Astrocyte (in vitro differentiated cells and primary cell): ENCODE measurements around the gene PLEKHM2. TPM values are rescaled to one million over a fixed set of nuclear protein-coding genes. Genes with fewer than 3 reads are reported as not detected.

Experiments used
- DNase-seq: peaks from one replicate; pipeline ENCODE4 v3.0.0-alpha.2; 2010; ENCODE audit warnings: low read depth
- FAIRE-seq: peaks from 2 replicates; lab custom pipeline; 2011; peaks lifted over from hg19 to GRCh38; lab: Jason Lieb, UNC
- H2AFZ ChIP-seq: 2 replicates; pipeline ENCODE4 v1.6.0; 2012; ENCODE audit warnings: low read depth, low read length, inconsistent platforms
- H3K27ac ChIP-seq: 2 replicates; pipeline ENCODE4 v1.5.1; 2011; ENCODE audit warnings: low read depth, low read length, inconsistent platforms
- H3K27me3 ChIP-seq: 2 replicates; pipeline ENCODE4 v1.6.0; 2011; ENCODE audit warnings: low read length, inconsistent platforms; ENCODE audit not compliant: insufficient read depth
- H3K36me3 ChIP-seq: 2 replicates; pipeline ENCODE4 v1.5.1; 2011; ENCODE audit warnings: low read length, inconsistent platforms; ENCODE audit not compliant: insufficient read depth
- H3K4me1 ChIP-seq: 2 replicates; pipeline ENCODE4 v1.5.1; 2011; ENCODE audit warnings: low read length, inconsistent platforms; ENCODE audit not compliant: insufficient read depth
- H3K4me2 ChIP-seq: 2 replicates; pipeline ENCODE4 v1.6.0; 2012; ENCODE audit warnings: low read length, inconsistent platforms
- H3K4me3 ChIP-seq: 2 replicates; pipeline ENCODE4 v1.5.1; 2011; ENCODE audit warnings: low read depth, mild to moderate bottlenecking, low read length, inconsistent platforms; ENCODE audit not compliant: insufficient read depth
- H3K79me2 ChIP-seq: 2 replicates; pipeline ENCODE4 v1.6.0; 2012; ENCODE audit warnings: mild to moderate bottlenecking, low read length, inconsistent platforms; ENCODE audit not compliant: insufficient read depth
- H3K9ac ChIP-seq: 2 replicates; pipeline ENCODE4 v1.6.0; 2012; ENCODE audit warnings: mild to moderate bottlenecking, low read length, inconsistent platforms
- H3K9me3 ChIP-seq: 2 replicates; pipeline ENCODE4 v1.5.1; 2012; ENCODE audit warnings: low read depth, mild to moderate bottlenecking, low read length, inconsistent platforms; ENCODE audit not compliant: insufficient read depth
- H4K20me1 ChIP-seq: 2 replicates; pipeline ENCODE4 v1.6.0; 2012; ENCODE audit warnings: low read length, inconsistent platforms; ENCODE audit not compliant: insufficient read depth
- H3K27ac Mint-ChIP-seq: one replicate; pipeline ENCODE4 v1.8.0; 2021; ENCODE audit warnings: mild to moderate bottlenecking, mixed read lengths; ENCODE audit not compliant: unreplicated experiment
- H3K27me3 Mint-ChIP-seq: one replicate; pipeline ENCODE4 v1.8.0; 2021; ENCODE audit warnings: low read depth, mixed read lengths; ENCODE audit not compliant: unreplicated experiment
- H3K36me3 Mint-ChIP-seq: one replicate; pipeline ENCODE4 v1.8.0; 2021; ENCODE audit warnings: low read depth, mixed read lengths; ENCODE audit not compliant: unreplicated experiment
- H3K4me1 Mint-ChIP-seq: one replicate; pipeline ENCODE4 v1.8.0; 2021; ENCODE audit warnings: low read depth, mixed read lengths; ENCODE audit not compliant: unreplicated experiment
- H3K4me3 Mint-ChIP-seq: one replicate; pipeline ENCODE4 v1.8.0; 2021; ENCODE audit warnings: mild to moderate bottlenecking, moderate library complexity, mixed read lengths; ENCODE audit not compliant: unreplicated experiment
- H3K9me3 Mint-ChIP-seq: one replicate; pipeline ENCODE4 v1.8.0; 2021; ENCODE audit warnings: mild to moderate bottlenecking, mixed read lengths; ENCODE audit not compliant: unreplicated experiment
- CTCF ChIP-seq: IDR thresholded peaks from 2 replicates; pipeline ENCODE4 v1.5.1; 2011; ENCODE audit warnings: low read depth, mild to moderate bottlenecking, inconsistent platforms, low read length, moderate library complexity; ENCODE audit not compliant: insufficient read depth
- EZH2 ChIP-seq: IDR thresholded peaks from 2 replicates; pipeline ENCODE4 v1.6.1; 2012; ENCODE audit warnings: mild to moderate bottlenecking, low read length, inconsistent platforms; ENCODE audit not compliant: insufficient read depth
- total RNA-seq: library from RNA; stranded (reverse); gene quantifications from 2 replicates; pipeline ENCODE4 v1.2.1, GENCODE V29; 2021

Gene PLEKHM2
- total RNA-seq, 1 donor from 2014 or later: 48.3 TPM

GRCh38 chr1:15760520-15761211, 76.5 kb downstream of the PLEKHM2 start:
- no peak for TF ChIP-seq CTCF
- no peak for TF ChIP-seq EZH2
- H3K79me2 ChIP-seq: peaks cover 62% of the 10 kb centered on the region
- Mint-ChIP-seq H3K9me3 (no peaks in the 10 kb centered on the region), H3K27ac (peak overlapping the region; percentile 66), H3K27me3 (no peaks in the 10 kb centered on the region), H3K4me3 (peak overlapping the region; percentile 94), H3K36me3 (peaks cover 22% of the 10 kb centered on the region), H3K4me1 (peaks cover 24% of the 10 kb centered on the region)
- H3K9ac ChIP-seq: peak overlapping the region; percentile 92
- FAIRE-seq (peak; percentile 54), DNase-seq (peak; percentile 75)
- H4K20me1 ChIP-seq: peaks cover 49% of the 10 kb centered on the region
- H2AFZ ChIP-seq: no peak overlapping the region
- no peaks in the 10 kb centered on the region for H3K9me3 ChIP-seq
- peaks cover 5% of the 10 kb centered on the region for H3K36me3 ChIP-seq
- peaks cover 28% of the 10 kb centered on the region for H3K4me1 ChIP-seq
- H3K27me3 ChIP-seq: no peaks in the 10 kb centered on the region
- peak overlapping the region; percentile 79 for H3K4me3 ChIP-seq
- peak overlapping the region; percentile 92 for H3K4me2 ChIP-seq
- peak overlapping the region; percentile 72 for H3K27ac ChIP-seq

GRCh38 chr1:15761366-15762128, 77.4 kb downstream of the PLEKHM2 start:
- H4K20me1 ChIP-seq: peaks cover 57% of the 10 kb centered on the region
- peak overlapping the region; percentile 92 for H3K4me2 ChIP-seq
- peaks cover 10% of the 10 kb centered on the region for H3K36me3 ChIP-seq
- no peak for DNase-seq
- H3K9ac ChIP-seq: peak overlapping the region; percentile 92
- H3K27ac Mint-ChIP-seq: peak overlapping the region; percentile 66
- H3K9me3 ChIP-seq: no peaks in the 10 kb centered on the region
- H3K27ac ChIP-seq: peak overlapping the region; percentile 72
- H3K4me3 Mint-ChIP-seq: peak overlapping the region; percentile 94
- H3K4me3 ChIP-seq: peak overlapping the region; percentile 79
- H3K36me3 Mint-ChIP-seq: peaks cover 27% of the 10 kb centered on the region
- FAIRE-seq: no peak
- H3K27me3 Mint-ChIP-seq: no peaks in the 10 kb centered on the region
- peaks cover 30% of the 10 kb centered on the region for H3K4me1 Mint-ChIP-seq
- TF ChIP-seq CTCF (no peak), EZH2 (no peak)
- H3K9me3 Mint-ChIP-seq: no peaks in the 10 kb centered on the region
- peaks cover 69% of the 10 kb centered on the region for H3K79me2 ChIP-seq
- no peak overlapping the region for H2AFZ ChIP-seq
- H3K27me3 ChIP-seq: no peaks in the 10 kb centered on the region
- peaks cover 34% of the 10 kb centered on the region for H3K4me1 ChIP-seq
